GM18502 (cell line): ENCODE results near the gene FGF22.
A peak's percentile ranks its signal among the peaks of the same experiment; 100 is the strongest.
"Not testable (repeated sequence)": the region's sequence is repeated elsewhere in the genome, so short reads cannot be mapped to it uniquely, and the experiment has no call there.

ENCODE experiments used
- ATAC-seq: cut with Tn5 transposase; IDR thresholded peaks from one replicate; pipeline ENCODE4 v1.9.1; 2021; ENCODE audit warnings: mild to moderate bottlenecking; ENCODE audit not compliant: unreplicated experiment, poor library complexity

Gene FGF22

DNA sequence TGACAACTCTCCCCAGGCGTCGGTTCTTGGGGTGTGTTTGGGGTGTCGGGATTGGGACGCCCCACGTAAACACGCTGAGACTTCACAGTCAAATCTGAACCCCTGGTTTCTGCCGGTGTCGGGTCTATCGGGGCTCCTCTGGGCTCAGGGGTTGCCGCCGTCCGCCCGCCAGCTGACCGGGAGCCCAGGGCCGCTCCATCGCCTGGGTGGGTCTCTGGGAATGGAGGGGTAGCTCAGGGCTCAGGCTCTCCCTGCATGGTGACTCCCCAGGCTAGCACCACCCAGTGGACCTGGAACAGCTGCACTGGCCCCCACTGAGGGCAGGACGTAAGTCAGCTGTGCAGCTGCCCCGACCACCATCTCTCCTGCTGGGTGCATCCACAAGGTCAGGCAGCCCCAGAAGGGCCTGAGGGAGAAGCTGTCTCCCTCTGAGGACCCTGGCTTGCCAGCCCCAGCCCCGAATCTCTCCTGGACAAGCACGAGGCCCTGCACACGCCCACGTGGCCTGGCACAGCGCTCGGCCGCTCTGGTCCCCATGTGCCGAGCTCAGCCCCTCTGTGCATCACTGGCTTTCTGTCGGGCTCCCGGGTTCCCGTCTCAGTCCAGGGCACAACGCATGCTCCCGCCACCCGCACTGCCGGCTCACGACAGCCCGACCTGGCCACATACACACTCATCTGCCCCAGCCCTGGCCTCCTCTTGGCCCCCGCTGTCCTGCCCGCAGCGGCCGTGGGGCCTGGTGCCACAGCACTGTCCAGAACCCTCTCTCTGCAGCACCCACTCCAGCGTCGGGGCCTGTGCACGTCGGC, 17.3 kb downstream of the FGF22 start:
- ATAC-seq, result no peak

- no peak for ATAC-seq
These were observed 17.9 kb downstream of the FGF22 start for GRCh38 chr19:657611-658010.

DNA sequence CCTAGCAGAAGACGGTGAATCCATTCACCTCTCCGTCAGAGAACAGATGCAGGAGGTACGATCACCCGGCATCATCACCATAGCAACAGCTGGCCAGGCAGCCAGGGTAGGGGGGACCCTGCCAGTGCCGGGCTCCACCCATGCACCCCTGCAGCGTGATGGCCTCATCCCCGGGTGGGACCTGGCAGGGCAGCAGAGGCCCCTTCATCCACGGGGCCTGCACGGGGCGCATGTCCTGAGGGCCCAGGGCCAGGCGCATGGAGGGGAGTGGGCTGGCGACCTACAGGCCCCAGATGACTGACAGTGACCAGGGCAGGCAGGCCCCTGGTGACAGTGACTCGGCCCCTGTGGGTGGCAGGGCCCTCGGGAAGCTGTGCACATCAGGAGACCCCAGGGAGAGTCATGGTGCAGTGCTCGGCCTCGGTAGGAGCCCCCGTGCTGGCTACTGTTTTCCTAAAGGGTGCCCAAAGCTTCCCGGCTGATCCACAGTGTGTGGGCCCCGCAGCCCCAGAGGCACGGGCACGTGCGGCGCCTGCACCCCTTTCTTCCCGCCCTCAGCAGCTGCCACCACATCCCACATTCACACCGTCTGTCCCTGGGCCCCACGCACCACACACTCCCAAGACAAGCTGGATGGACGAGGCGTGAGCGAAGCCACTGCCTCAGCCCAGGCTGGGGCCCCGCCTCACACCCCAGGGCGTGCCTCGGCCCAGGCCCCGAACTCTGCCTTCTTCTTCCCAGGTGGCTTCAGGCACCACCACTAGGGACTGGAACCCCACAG, 18.6 kb downstream of the FGF22 start:
- ATAC-seq, result no peak

DNA sequence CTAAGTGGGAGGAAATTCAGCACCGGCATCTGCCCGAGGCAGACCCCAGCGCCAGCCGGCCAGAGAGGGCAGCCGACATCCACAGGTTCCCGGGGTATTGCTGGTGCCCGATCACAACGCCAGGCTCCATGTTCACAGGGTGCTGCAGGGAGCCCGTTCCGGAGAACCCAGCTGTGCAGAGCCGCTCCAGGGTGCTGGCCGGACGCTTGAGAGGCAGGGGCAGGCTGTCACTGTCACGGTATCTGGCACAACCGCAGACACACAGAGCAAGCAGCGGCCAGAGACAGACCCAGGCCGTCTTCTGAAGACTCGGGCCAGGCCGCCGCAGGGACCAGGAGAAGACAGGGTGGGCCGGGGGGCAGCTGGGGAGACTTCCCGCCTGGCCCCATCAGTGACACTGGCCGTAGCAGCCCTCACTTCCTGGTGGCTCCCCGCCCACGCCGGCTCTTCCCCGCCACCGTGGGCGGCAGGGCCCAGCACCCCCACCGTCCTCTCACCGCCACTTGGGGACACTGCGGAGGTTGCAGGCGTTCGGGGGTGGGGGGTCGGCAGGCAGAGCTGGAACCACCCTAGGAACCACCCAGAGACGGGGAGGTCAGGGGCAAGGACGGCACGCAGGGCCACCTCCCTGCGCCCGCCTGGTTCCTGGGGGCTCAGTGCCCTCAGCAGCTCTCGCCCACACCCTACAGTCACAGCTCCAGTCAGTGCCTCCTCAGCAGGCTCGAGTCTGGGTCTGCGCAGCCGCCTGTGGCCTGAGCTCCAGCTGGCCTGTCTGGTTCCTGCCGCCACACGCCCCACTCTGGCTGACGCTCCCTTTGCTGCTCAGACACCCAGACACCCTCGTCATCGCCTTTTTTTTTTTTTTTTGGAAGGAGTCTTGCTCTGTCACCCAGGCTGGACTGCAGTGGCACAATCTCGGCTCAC, 19.5 kb downstream of the FGF22 start:
- no peak for ATAC-seq

GRCh38 chr19:660793-661426, 21.2 kb downstream of the FGF22 start:
- no peak for ATAC-seq

DNA sequence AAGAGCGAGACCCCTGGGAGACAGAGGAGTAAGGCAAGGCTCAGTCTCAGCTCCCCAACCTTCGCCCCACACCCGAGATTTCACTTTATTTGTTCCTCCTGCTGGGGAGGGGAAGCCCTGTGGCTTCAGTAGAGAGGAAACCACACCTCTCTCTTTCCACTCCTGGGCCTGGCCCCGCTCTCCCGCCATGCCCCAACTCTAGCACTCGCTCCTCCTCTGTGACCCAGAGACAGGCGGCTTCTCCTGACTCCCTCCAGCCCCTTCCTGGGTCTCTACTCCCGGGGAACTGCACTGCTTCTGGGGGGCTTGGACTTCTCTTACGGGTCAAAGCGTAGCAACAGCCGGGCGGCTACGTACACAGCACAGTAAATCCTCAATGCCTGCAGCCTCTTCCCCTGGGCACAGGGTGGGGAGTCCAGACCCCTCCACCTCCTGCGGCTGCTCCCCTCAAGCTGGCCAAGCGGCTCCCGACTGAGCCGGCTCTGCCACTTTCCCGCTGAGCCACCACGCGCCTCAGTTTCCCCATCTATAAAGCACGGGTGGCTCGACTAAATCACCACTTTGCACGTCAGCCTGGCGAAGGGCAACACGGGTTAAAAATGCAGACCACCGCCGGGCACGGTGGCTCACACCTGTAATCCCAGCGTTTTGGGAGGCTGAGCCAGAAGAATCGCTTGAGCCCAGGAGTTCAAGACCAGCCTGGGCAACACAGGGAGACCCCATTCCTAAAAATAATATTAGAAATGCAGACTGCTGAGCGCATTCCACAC, 21.9 kb downstream of the FGF22 start:
- no peak for ATAC-seq

DNA sequence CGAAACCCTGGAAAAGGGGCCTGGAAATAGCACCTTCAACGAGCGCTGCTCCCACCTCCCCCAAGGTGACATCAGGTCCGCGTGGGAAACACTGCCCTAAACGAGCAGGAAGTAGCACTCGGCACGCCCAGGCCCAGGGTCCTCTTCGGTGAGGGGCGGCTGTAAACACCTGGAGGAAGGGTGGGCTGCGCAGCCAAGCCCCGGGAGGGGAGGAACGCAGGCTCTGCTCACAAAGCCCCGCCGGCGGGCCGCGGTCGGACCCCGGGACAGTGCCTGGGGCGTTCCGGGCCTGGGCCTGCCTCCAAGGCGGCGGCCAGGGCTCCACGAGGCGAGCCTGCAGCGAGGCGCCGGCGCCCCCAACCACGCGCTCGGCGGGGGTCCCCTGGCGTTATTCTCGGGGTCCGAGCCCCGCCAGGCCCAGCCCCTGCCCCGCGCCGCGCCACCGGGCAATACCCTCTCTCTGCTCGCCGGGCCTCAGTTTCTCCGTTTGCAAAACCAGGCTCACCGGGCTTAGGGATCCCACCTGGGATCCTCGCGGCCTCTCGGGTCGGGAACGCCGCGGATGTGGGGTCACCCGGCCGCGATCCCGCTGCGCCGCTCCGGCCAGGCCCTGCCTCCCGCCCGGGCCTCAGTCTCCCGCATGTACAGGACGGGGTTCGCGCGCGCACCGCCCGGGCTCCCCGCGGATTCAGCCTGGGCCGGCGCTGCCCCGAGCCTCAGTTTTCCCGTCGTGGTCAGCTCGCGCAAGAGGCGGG, 22.7 kb downstream of the FGF22 start:
- peak; percentile 28 for ATAC-seq

- ATAC-seq, result peak; percentile 58
These were observed 23.4 kb downstream of the FGF22 start, which contains the start of gene RNF126 for GRCh38 chr19:662962-663681. TSS of gene RNF126 (minus strand) at chr19:663214. CDS start at chr19:663121, 93 bp downstream.

- no peak for ATAC-seq
These were observed 24.0 kb downstream of the FGF22 start for GRCh38 chr19:663682-664117.

- no peak for ATAC-seq
These were observed 25.3 kb downstream of the FGF22 start for GRCh38 chr19:664913-665443.

DNA sequence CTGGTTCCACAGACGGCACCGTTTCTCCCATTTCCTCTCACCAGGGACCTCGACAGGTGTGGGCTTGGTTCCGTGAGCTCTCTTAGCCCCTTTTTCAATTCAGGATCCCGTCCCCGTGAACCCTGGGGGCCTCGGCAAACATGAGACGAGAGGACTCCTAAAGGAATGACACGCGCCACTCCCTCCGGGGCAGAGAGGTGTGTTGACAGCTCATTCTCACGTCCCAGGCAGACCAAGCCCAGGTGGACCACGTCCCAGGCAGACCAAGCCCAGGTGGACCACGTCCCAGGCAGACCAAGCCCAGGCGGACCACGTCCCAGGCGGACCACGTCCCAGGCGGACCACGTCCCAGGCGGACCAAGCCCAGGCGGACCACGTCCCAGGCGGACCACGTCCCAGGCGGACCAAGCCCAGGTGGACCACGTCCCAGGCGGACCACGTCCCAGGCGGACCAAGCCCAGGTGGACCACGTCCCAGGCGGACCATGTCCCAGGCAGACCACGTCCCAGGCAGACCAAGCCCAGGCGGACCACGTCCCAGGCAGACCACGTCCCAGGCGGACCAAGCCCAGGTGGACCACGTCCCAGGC, 27.4 kb downstream of the FGF22 start:
- not testable (repeated sequence) for ATAC-seq

DNA sequence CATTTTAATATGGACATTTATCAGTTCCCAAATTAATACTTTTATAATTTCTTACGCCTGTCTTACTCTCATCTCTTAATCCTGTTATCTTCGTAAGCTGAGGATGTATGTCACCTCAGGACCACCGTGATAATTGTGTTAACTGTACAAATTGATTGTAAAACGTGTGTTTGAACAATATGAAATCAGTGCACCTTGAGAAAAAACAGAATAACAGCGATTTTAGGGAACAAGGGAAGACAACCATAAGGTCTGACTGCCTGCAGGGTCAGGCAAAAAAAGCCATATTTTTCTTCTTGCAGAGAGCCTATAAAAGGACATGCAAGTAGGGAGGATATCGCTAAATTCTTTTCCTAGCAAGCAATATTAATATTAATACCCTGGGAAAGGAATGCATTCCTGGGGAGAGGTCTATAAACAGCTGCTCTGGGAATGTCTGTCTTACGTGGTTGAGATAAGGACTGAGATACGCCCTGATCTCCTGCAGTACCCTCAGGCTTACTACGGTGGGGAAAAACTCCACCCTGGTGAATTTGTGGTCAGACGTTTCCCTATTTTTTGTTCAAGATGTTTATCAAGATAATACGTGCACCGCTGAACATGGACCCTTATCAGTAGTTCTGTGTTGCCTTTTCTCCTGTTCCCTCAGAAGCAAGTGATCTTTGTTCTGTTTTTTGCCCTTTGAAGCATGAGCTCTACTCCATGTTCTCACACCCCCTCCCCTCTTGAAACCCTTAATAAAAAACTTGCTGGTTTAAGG, 29.2 kb downstream of the FGF22 start:
- not testable (repeated sequence) for ATAC-seq

GRCh38 chr19:670609-671075, 31.0 kb downstream of the FGF22 start:
- ATAC-seq, result no peak

DNA sequence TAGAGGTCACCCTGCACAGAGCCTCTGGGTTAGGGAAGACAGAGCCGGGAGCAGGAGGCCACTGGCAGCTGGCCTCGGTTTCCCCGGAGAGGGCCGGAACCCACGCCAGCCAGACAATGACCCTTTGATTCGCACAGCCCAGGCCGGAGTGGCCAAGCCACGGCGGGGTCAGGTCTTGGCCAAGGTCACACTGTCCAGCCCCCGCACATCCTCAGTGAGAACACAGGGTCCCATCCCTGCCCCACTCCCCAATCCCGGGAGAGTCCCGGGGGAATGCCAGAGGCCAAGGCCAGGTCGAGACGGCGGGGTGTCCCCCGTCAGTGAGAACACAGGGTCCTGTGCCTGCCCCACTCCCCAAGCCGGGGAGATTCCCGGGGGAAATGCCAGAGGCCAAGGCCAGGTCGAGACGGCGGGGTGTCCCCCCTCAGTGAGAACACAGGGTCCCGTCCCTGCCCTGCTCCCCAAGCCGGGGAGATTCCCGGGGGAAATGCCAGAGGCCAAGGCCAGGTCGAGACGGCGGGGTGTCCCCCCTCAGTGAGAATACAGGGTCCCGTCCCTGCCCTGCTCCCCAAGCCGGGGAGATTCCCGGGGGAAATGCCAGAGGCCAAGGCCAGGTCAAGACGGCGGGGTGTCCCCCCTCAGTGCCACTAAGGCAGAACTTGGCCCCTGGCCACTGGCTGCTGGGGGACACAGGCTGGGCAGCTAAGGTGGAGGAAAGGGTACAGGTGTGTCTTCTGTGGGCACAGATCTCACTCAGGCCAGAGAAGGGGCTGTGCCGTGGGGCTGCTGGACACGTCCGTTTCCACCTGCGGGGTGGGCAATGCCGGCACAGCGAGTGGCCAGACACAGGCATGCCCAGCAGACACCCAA, 34.8 kb downstream of the FGF22 start:
- ATAC-seq, result no peak

GRCh38 chr19:676007-676338, 36.3 kb downstream of the FGF22 start:
- no peak for ATAC-seq
